Hepatocyte (in vitro differentiated cells): ENCODE results near the gene SIL1. TPM values are rescaled to one million over a fixed set of nuclear protein-coding genes. Genes with fewer than 3 reads are reported as not detected.
A peak's percentile ranks its signal among the peaks of the same experiment; 100 is the strongest.

Experiments used
- DNase-seq: peaks from one replicate; pipeline ENCODE4 v3.0.0-alpha.2; 2016; ENCODE audit warnings: low spot score
- H2AFZ ChIP-seq: fragments of 200-600 bp; sonication (generic); 2 replicates; pipeline ENCODE4 v1.6.0; 2016; ENCODE audit warnings: antibody characterized with exemption, mild to moderate bottlenecking
- H3K27ac ChIP-seq: fragments of 200-600 bp; sonication (generic); 2 replicates; pipeline ENCODE4 v1.5.1; 2016; ENCODE audit warnings: mild to moderate bottlenecking
- H3K27me3 ChIP-seq: fragments of 200-600 bp; sonication (generic); 2 replicates; pipeline ENCODE4 v1.6.1; 2016
- H3K36me3 ChIP-seq: fragments of 200-600 bp; sonication (generic); replicated peaks from 2 replicates; pipeline ENCODE4 v1.5.1; 2016; ENCODE audit warnings: low read depth; ENCODE audit not compliant: insufficient read depth
- H3K4me1 ChIP-seq: fragments of 200-600 bp; sonication (generic); 2 replicates; pipeline ENCODE4 v1.5.1; 2016; ENCODE audit warnings: mild to moderate bottlenecking, moderate library complexity; ENCODE audit not compliant: insufficient read depth
- H3K4me2 ChIP-seq: fragments of 200-600 bp; sonication (generic); 2 replicates; pipeline ENCODE4 v1.6.0; 2016
- H3K4me3 ChIP-seq: fragments of 200-600 bp; sonication (generic); 2 replicates; pipeline ENCODE4 v1.5.1; 2016; ENCODE audit warnings: mild to moderate bottlenecking
- H3K79me2 ChIP-seq: fragments of 200-600 bp; sonication (generic); 2 replicates; pipeline ENCODE4 v1.6.0; 2017; ENCODE audit warnings: mild to moderate bottlenecking
- H3K9me2 ChIP-seq: fragments of 200-600 bp; sonication (generic); replicated peaks from 2 replicates; pipeline ENCODE4 v1.6.0; 2017; ENCODE audit warnings: mild to moderate bottlenecking; ENCODE audit not compliant: insufficient read depth
- H3K9me3 ChIP-seq: fragments of 200-600 bp; sonication (generic); 2 replicates; pipeline ENCODE4 v1.5.1; 2016; ENCODE audit warnings: low read depth, mild to moderate bottlenecking
- H4K20me1 ChIP-seq: fragments of 200-600 bp; sonication (generic); 2 replicates; pipeline ENCODE4 v1.6.0; 2016; ENCODE audit warnings: mild to moderate bottlenecking; ENCODE audit not compliant: insufficient read depth, poor library complexity, severe bottlenecking
- EZH2 ChIP-seq: fragments of 200-600 bp; sonication (generic); IDR thresholded peaks from 2 replicates; pipeline ENCODE4 v1.6.1; 2016; ENCODE audit warnings: antibody characterized with exemption, mild to moderate bottlenecking, borderline replicate concordance
- EZH2phosphoT487 ChIP-seq: fragments of 200-600 bp; sonication (generic); IDR thresholded peaks from one replicate; pipeline ENCODE4 v1.6.1; 2018; ENCODE audit warnings: antibody characterized with exemption, mild to moderate bottlenecking, low read depth, moderate library complexity; ENCODE audit not compliant: unreplicated experiment, severe bottlenecking
- WGBS: methylation state at CpG from one replicate; pipeline ENCODE4 v1.1.6; 2016; ENCODE audit warnings: low lambda C conversion rate; ENCODE audit errors: missing lambda C conversion rate; 5-methylcytosine and 5-hydroxymethylcytosine counted together
- polyA plus RNA-seq: library from polyadenylated mRNA; unstranded; fragments of >200 nt; fragmentation: Nextera tagmentation; extraction: Ambion mirVana; gene quantifications from 2 replicates; pipeline ENCODE4 v1.2.1, GENCODE V29; 2016
- total RNA-seq: library from RNA; depleted of rRNA; stranded (reverse); fragments of >200 nt; gene quantifications from 2 replicates; pipeline ENCODE4 v1.2.3, GENCODE V29; 2014
- TF ChIP-seq, protein P1 (sequence below): fragments of 200-600 bp; sonication (generic); IDR thresholded peaks from 2 replicates; pipeline ENCODE4 v1.5.1; 2016; ENCODE audit warnings: antibody characterized with exemption, mild to moderate bottlenecking; ENCODE audit not compliant: poor library complexity

Gene SIL1
- total and polyA plus RNA-seq, 2 experiments from 2014 or later = 82.0 to 176 TPM

- Histone ChIP-seq H3K4me1 (peaks cover 22% of the 10 kb centered on the region), H4K20me1 (no peaks in the 10 kb centered on the region), H3K9me3 (no peaks in the 10 kb centered on the region), H3K79me2 (peaks cover 43% of the 10 kb centered on the region), H3K27ac (no peak overlapping the region), H3K4me3 (no peak overlapping the region), H3K9me2 (no peaks in the 10 kb centered on the region), H3K4me2 (no peak overlapping the region), H2AFZ (no peak overlapping the region), H3K36me3 (no peaks in the 10 kb centered on the region), H3K27me3 (no peaks in the 10 kb centered on the region)
- TF ChIP-seq EZH2phosphoT487 (no peak), EZH2 (no peak)
- TF ChIP-seq, protein P1, sequence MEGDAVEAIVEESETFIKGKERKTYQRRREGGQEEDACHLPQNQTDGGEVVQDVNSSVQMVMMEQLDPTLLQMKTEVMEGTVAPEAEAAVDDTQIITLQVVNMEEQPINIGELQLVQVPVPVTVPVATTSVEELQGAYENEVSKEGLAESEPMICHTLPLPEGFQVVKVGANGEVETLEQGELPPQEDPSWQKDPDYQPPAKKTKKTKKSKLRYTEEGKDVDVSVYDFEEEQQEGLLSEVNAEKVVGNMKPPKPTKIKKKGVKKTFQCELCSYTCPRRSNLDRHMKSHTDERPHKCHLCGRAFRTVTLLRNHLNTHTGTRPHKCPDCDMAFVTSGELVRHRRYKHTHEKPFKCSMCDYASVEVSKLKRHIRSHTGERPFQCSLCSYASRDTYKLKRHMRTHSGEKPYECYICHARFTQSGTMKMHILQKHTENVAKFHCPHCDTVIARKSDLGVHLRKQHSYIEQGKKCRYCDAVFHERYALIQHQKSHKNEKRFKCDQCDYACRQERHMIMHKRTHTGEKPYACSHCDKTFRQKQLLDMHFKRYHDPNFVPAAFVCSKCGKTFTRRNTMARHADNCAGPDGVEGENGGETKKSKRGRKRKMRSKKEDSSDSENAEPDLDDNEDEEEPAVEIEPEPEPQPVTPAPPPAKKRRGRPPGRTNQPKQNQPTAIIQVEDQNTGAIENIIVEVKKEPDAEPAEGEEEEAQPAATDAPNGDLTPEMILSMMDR = no peak
- 95% methylated on average over 1 of the region's 1 CpG for WGBS
- no peak for DNase-seq
Observed at GRCh38 chr5:139171779-139172404, 26.3 kb downstream of the SIL1 start.

DNA sequence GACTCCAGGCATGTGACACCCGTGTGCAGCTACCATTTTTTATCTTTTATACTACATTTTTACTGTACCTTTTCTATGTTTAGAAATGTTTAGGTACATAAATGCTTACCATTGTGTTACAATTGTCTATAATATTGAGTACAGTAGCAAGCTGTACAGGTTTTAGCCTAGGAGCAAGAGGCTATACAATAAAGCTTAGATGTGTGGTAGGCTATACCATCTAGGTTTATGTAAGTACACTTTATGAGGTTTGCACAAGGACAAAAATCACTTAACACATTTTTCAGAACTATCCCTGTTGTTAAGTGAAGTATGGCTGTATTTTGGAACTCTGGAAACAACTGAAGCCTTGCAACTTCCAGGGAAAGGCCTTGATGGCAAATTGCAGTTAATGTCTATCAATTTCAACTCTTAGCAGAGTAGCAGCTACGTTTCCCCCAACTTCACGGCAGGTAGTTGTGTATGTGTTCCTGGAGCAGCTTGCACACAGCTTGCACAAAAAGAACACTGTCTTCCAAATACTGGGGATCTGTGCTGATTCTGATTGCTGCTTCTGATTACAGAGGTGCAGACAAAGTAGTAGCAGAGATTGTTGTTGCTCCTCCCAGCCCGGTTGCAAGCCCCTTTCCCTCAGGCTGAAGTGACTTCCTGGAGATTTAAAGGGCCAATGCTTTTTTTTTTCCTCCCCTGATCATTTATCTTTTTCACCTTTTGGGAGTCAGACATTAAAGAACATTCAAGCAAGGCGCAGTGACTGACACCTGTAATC, 30.0 kb downstream of the SIL1 start:
- Histone ChIP-seq H4K20me1 (no peaks in the 10 kb centered on the region), H3K4me3 (no peak overlapping the region), H3K9me3 (no peaks in the 10 kb centered on the region), H3K79me2 (peaks cover 23% of the 10 kb centered on the region), H3K4me2 (peak overlapping the region; percentile 6), H3K4me1 (peaks cover 30% of the 10 kb centered on the region), H3K36me3 (no peaks in the 10 kb centered on the region), H2AFZ (no peak overlapping the region), H3K27me3 (no peaks in the 10 kb centered on the region), H3K27ac (peak overlapping the region; percentile 48), H3K9me2 (no peaks in the 10 kb centered on the region)
- 36% methylated on average over 5 of the region's 5 CpGs for whole genome bisulfite sequencing
- no peak for TF ChIP-seq EZH2phosphoT487
- TF ChIP-seq, protein P1 = no peak
- no peak for TF ChIP-seq EZH2
- DNase-seq = no peak

GRCh38 chr5:139167533-139167932, 30.6 kb downstream of the SIL1 start:
- Histone ChIP-seq H3K9me3 (no peaks in the 10 kb centered on the region), H2AFZ (no peak overlapping the region), H3K79me2 (peaks cover 20% of the 10 kb centered on the region), H3K36me3 (no peaks in the 10 kb centered on the region), H3K4me1 (peaks cover 30% of the 10 kb centered on the region), H3K4me2 (no peak overlapping the region), H4K20me1 (no peaks in the 10 kb centered on the region), H3K9me2 (no peaks in the 10 kb centered on the region), H3K27ac (peak overlapping the region; percentile 48), H3K4me3 (no peak overlapping the region), H3K27me3 (no peaks in the 10 kb centered on the region)
- WGBS = 85% methylated on average over 2 of the region's 2 CpGs
- no peak for DNase-seq
- TF ChIP-seq EZH2 = no peak
- TF ChIP-seq EZH2phosphoT487 = no peak
- TF ChIP-seq, protein P1 = no peak
